Hematopoietic multipotent progenitor cell treated with erythropoietin and hydrocortisone succinate and interleukin-3 and kit ligand, for 15 days (in vitro differentiated cells): Measurements from ENCODE around the gene PDZD4.

Experiments used
- DNase-seq: peaks from one replicate; pipeline ENCODE4 v3.0.0-alpha.2; 2015; ENCODE audit warnings: low spot score

PDZD4 gene

DNA sequence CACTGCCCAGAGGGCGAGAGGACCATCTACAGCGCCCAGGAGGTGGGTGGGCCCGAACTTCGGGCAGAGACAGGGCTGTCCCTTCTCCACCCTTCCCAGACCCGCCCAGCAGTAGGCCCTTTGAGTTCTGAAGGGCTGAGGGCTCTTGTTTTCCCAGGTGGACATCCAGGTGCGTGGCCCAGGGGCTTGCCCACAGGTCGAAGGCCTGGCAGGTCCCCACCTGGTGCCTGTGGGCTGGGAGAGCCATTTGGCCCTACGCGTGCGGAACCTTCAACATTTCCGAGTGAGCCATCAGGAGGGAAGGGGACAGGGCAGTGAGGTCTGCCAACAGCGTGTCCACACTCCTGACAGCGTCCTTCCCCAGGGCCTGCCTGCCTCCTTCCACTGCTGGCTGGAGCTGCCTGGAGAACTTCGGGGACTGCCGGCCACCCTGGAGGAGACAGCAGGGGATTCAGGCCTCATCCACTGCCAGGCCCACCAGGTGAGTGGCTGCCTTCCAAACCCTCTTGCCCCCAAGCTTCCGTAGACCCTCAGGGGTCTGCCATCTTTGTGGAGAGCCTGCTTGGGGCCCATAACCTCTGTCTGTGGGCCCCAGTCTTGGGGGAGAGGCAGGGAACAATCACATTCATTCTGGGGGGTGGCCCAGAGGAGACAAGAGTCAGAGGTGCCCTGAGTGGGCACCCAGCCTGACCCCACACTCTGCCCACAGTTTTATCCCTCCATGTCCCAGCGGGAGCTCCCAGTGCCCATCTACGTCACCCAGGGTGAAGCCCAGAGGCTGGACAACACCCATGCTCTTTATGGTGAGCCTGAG is 59.5 kb downstream of the PDZD4 start:
- DNase-seq: no peak

DNA sequence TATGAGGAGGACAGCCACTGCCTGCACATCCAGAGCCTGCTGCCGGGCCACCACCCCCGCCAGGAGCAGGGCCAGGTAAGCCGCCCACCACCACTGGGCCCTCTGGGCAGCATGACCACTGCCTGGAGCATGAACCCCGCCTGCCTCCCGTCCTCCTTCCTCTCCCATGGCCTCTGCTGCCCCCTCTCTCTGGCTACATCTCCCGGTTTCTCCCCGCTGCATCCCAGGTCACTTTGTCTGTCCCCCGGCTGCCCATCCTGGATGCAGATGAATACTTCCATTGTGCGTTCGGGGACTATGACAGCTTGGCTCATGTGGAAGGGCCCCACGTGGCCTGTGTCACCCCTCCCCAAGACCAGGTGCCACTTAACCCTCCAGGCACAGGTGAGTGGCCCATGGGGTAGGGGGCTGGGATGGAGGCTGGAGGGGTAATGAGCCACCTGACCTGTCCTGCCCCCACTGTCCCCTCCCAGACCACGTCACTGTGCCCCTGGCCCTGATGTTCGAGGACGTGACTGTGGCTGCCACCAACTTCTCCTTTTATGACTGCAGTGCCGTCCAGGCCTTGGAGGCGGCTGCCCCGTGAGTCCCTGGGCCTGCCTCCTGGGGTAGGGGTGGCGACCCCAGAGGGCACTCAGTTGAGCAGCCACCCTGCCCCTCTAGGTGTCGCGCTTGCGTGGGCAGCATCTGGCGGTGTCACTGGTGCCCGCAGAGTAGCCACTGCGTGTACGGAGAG is 60.3 kb downstream of the PDZD4 start:
- DNase-seq: no peak

DNA sequence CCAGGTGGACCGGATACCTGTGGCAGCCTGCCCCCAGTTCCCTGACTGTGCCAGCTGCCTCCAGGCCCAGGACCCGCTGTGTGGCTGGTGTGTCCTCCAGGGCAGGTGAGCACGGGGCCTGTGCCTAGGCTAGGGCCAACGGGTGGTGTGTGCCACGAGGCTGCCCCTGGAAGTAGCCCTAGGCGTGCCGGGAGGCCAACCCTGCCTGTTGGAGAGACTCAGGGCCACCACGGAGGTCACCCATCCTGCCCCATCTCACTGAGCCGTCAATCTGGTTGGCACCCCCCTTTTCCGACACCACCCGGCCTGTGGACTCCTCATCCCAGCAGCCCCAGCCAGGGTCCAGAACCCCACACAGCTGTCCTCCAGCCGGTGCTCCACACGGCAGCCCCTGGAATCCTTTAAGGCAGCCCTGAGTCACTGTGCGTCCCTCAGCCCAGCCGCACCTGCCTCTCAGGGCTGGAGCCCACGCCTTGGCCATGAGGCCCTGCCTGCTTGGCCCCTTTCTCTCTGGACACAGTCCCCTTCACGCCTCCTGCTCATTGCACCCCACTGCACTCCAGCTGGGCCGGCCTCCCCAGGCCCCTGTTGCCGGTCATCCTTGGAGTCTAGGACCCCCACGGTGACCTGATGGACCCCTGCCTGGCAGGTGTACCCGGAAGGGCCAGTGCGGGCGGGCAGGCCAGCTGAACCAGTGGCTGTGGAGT is 61.0 kb downstream of the PDZD4 start:
- DNase-seq: no peak

DNA sequence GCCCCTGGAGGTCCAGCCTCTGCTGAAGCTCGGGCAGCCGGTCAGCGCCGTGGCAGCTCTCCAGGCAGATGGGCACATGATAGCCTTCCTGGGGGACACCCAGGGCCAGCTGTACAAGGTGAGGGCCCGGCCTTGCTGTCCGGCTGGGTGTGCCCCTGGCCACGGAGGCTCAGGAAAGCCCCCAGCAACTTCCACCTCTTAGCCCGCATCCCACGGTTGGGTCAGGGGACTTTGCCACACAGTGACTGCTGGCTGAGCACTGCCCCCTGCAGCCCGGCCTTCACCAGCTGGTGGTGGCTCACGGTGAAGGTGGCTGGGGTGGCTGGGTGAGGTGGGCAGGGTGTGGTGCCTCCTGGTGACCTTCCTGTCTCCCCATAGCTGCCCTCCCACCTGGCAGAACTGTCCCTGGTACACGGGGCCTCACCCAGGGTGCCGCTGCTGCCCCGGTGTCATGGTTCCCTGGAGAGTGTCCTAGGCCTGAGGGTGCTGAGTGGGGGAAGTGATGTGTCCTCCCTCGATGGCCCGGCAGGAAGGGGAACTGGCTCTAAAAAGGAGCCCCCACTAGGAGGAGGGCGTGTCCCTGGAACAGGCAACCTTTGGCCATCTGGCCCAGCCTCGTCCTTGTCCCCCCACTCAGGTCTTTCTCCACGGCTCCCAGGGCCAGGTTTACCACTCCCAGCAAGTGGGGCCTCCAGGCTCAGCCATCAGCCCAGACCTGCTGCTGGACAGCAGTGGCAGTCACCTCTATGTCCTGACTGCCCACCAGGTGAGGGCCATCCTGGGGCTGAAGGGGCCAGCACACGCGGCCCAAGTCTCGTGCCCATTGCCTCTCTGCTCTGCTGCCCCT is 61.8 kb downstream of the PDZD4 start:
- DNase-seq: no peak

DNA sequence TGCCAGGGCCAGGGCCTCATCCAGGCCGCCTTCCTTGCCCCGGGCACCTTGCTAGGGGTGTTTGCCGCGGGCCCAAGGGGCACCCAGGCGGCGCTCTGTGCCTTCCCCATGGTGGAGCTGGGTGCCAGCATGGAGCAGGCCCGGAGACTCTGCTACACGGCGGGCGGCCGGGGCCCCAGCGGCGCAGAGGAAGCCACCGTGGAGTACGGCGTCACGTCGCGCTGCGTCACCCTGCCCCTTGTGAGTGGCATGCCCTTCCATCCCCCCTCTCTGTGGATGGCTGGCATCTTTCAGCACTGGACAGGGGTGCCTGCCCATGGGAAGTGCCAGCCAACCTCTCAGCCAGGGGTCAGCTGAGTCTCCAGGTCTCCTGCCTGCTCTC is 62.7 kb downstream of the PDZD4 start:
- DNase-seq: no peak

DNA sequence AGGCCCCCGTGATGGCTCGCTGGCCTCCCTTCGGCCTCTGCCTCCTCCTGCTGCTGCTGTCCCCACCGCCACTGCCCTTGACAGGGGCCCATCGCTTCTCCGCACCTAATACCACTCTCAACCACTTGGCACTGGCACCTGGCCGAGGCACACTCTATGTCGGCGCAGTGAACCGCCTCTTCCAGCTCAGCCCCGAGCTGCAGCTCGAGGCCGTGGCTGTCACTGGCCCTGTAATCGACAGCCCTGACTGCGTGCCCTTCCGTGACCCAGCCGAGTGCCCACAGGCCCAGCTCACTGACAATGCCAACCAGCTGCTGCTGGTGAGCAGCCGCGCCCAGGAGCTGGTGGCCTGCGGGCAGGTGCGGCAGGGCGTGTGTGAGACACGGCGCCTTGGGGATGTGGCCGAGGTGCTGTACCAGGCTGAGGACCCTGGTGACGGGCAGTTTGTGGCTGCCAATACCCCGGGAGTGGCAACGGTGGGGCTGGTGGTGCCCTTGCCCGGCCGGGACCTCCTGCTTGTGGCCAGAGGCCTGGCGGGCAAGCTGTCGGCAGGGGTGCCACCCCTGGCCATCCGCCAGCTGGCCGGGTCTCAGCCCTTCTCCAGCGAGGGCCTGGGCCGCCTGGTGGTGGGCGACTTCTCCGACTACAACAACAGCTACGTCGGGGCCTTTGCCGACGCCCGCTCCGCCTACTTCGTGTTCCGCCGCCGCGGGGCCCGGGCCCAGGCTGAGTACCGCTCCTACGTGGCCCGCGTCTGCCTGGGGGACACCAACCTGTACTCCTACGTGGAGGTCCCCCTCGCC is 63.3 kb downstream of the PDZD4 start:
- DNase-seq: no peak

DNA sequence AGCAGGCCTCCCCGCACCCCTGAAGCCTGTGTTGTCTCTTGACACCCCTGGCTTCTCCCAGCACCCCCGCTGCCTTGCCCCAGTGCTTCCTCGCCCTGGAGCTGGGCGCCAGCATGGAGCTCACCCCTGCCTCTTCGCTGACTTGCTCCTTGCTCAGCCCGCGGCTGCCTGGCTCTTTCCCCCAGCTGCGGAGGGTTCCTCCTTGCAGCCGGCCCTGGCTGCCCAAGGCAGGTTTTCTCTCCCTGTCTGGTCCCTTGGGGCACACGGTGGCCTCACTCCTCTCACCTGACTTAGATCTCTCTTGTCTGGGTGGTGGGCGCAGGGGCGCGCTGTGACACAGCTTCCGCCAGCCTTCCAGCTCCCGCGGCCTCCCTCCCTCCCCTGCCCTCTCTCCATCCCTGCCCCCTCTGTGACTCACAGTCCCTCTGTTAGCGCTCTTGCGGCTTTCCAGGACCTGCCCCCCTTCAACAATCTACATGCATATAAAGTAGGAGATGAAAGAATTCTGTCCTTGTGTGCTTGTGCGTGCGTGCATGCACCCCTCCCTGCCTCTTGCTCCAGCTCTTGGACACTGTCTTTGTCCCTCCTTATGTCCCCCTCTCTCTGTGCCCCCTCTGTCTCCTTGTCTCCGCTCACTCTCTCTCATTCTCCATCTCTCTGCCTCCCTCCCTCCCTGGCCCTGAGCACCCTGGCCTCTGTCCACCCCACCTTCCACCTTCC is 64.1 kb downstream of the PDZD4 start:
- no peak for DNase-seq

DNA sequence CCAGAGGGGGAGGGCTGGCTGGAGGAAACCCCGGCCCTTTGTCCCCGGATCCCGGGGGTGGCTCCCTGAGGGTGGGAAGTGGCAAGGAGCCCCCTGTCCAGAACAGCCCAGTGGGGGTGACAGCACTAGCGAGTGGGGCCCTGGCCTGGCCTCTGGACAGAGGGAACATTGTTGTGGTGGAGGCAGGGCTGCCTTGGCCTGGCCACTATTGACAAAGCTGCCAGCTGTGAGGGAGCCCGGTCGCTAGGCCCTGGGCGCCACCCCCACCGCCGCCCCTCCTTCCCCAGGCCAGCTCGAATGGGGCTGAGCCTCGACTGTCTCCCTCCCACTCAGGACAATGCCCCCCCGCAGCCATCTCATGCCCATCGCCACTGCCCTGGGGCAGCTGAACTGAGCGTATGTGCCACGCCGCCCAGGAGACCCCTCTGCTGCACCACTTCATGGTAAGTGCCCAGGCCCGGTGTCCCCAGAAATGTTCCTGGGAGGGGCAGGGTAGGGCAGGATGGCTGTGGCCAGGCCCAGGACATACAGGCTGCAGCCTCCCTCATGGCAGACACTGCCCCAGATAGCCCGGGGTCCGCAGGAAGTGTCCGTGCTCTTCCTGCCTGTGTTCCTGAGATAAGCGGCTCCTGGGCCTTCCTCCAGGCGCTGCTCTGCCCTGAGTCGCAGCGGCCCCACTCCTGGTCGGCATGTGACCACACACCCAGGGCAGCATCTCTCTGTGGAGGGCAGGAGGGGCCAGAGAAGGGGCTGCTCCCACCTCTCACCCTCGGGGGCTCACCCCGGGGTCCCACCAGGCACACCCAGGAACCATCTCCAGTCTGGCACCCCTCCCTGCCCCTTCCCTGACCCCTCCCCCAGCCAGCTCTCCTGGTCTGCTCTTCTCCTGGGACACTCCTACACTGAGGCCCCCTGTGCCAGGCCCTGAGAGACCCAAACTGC is 64.9 kb downstream of the PDZD4 start:
- peak; percentile 12 for DNase-seq

DNA sequence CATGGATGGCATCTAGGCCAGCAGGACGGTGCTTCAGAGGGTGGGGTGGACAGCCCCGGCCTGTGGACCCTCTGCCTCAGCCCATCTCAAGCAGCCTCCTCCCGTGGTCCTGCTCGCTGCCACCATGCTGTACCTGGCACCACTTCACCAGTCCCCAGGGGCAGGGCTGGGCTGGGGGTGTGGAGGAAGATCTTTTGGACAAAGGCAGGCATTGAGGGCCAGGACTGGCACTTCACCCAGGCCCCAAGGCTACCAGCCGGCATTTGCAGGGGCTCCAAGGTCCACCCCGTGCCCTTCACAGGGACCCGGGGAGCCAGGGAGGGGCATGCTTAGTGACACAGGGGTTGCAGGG is 65.6 kb downstream of the PDZD4 start:
- DNase-seq: no peak

DNA sequence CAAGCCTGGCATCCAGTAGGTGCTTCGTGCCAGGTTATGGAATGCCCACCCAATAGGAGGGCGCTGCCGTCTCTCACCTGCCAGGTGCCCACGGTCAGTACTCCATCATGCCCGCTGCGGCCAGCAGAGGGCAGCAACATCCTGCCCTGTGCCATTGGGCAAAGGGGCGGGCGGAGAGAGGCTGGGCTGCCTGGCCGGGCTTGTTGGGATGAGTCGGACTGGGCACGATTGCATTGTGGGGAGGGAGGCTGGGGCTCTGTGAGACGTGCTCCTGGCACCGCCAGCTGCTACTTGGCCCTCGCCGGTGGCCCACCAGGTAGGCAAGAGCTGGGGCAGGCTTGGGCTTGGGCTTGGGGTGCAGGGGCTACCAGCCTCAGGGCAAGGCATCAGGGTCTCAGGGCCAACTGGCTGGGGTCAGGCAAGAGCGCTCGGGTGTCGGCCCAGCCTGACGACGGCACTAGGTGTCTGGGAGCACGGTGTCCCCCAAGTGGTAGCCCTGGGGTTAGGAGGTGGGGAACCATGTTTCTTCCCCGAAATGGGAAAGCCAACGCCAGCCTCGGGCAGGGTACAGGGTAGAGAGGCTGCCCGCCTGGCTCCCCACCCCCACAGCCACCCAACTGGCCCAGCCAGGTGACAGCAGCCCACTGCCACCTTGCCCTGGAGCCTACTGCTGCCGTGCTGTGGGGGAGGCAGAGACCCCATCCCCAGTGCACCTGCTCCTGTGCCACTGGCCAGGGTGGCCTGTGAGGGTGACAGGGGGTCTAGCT is 66.2 kb downstream of the PDZD4 start, which contains the start of gene PLXNB3:
Gene PLXNB3 (plus strand): TSS at position 261 of the 767 bp plus-strand sequence. CDS start 1,287 bp downstream, outside the sequence.
- DNase-seq: peak; percentile 72

DNA sequence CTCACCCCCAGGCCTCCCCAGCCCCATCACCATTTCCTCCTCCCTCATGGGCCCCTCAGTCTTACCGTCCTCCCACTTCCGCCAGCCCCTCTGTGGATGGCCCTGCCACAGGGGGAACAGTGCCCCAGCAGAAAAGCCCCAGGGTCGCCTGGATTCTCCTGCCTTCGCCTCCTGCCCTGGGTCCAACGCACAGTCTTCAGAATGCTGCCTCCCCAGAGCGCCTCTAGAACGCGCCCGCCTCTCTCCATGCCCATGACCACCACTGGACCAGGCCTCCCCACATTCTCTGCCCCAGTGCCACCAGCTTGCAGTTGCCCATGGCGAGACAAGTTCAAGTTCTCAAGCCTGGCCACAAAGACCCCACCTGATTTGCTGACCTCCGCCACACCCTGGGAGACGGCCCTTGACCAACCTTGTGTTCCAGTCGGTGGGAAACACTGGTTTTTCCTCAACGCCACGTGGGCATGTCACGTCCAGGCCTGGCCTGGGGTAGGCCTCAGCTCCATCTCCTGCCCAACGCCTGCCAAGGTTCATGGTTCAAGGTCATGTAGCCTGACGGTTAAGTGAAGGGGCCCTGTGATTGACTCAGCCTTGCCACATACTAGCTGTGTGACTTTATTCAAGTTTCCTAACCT is 66.9 kb downstream of the PDZD4 start:
- DNase-seq: no peak

DNA sequence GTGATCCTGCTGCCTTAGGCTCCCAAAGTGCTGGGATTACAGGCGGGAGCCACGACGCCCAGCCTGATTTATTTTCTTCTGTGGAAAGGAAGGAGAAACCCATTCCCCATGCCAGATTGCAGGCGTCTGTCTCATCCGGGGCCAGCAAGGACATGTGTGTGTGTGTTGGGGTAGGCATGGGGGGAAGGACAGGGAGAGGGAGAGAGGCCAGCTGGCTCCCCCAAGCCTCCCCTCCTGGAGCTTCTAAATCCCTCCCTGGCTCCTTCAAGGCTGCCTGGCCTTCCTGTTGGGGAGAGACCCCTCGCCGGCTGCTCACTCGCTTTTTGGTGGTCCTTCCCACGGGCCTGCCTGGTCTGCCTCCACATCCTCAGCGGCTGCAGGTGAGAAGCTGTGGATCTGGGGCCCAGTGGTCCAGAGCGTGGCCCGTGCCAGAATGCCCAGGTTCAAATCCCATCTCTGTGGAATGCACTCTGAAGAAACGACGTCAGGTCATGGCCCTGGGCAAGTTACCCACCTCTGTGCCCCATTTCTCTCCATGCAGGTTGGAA is 67.6 kb downstream of the PDZD4 start:
- no peak for DNase-seq

DNA sequence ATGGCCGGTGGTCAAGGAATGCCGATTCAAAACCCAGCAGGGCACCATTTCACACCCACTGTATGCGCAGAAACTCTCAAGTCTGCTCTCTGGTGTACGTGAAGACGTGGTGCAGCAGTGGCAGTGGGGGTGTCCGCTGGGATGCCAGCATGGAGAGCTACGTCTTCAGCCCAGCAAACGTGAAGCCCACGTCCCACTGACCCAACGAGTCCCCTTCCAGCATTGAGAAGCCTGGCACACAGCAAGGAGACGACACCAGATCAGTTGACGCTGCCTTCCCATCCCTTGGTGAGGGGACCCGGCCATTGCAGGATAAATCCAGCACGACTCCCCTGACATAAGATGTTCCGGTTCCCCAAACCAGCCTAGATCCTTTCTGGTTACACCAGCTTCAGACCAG is 68.5 kb downstream of the PDZD4 start:
- DNase-seq: no peak

DNA sequence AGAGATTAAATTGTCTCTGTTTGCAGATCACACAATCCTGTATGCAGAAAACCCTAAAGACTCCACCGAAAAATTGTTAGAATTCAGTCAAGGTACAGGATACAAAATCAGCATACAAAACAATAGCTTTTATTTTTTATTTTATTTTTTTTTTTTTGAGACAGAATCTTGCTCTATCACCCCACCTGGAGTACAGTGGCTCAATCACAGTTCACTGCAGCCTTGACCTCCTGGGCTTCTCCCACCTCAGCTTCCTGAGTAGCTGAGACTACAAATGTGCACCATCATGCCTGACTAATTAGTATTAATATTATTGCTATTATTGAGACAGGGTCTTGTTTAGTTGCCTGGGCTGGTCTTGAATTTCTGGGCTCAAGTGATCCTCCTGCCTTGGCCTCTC is 75.2 kb downstream of the PDZD4 start:
- no peak for DNase-seq
